ENCODE measurements around the gene VAV2.

GRCh38 chr9:133828338-133828997 lies 163.7 kb downstream of the VAV2 start:
- no peak for TF ChIP-seq CTCF (IDR thresholded peaks at IDR 0.05; ENCODE audit: insufficient read depth, low read length, poor library complexity, severe bottlenecking)
- TF ChIP-seq EZH2phosphoT487 (conservative IDR thresholded peaks at IDR 0.05; ENCODE audit: low read length), result no peak
